HG03039 (cell line): ENCODE measurements around the gene ZNF816.
"Not testable (repeated sequence)": the region's sequence is repeated elsewhere in the genome, so short reads cannot be mapped to it uniquely, and the experiment has no call there.

Source experiments
- ATAC-seq: cut with Tn5 transposase; IDR thresholded peaks from one replicate; pipeline ENCODE4 v1.9.1; 2021; ENCODE audit warnings: mild to moderate bottlenecking, moderate library complexity; ENCODE audit not compliant: unreplicated experiment

ZNF816 gene

DNA sequence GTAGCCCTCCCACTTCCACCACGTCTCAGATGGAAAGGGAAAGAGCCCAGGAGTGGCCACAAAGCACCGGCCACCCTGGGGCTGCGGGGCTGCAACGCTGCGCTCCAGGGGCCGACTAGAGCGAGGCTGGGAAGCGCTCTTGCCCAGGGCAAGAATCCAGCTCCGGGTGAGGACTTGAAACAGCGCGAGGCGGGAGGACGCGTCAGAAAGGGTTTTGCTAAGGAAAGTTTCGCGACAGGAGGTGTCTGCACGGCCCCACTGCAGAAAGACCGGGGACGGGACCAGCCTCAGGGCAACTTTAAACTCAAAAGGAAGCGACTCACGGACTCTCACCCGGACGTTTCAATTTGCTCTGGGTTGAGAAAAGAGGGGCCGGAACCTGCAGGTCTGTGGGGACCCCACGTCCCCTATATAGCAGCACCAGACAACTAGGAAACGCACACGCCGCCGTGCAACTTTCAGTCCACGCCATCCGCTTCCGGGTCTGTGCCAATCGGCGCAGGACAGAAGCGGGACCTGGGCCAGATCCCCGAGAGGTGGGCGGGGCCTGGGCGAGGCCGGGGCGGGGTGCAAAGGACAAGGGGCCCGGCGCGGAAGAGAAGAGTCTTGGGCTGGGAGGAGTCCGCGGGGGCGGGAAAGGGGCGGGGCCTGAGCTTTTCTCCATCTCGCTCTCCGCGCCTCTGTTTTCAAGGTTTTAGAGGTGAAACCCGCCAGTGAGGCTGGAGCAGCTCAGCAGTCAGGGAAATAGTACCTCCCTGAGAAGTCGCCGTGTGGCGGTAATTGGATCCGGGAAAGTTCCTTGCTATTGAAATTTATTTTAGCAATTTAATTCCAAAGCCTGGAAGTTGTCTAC is at the start of gene ZNF816:
Gene ZNF816, minus strand, starts transcription at position 488 of the 853 bp plus-strand sequence. CDS start 6,792 bp downstream, outside the sequence.
- peak; percentile 96 for ATAC-seq

DNA sequence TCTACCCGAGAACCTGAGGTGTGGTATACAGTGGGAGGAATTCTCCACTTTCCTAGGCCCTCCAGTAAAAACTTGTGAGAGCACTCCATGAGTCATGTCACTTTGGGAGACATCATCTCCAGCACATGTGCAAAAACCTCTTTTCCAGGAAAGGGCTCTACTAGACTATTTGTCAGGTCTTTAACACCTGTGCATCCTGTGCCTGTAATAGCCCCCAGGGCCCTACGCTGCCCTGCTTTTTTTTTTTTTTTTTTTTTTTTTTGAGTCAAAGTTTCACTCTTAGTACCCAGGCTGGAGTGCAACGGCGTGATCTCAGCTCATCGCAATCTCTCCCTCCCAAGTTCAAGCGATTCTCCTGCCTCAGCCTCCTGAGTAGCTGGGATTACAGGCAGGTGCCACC is 49.3 kb upstream of the ZNF816 start:
- no peak for ATAC-seq

- no peak for ATAC-seq
These were observed 47.8 kb upstream of the ZNF816 start for GRCh38 chr19:53010494-53010893.

GRCh38 chr19:53008061-53008778 is 45.5 kb upstream of the ZNF816 start:
- no peak for ATAC-seq

- no peak for ATAC-seq
These were observed 44.9 kb upstream of the ZNF816 start for GRCh38 chr19:53007606-53008005.

DNA sequence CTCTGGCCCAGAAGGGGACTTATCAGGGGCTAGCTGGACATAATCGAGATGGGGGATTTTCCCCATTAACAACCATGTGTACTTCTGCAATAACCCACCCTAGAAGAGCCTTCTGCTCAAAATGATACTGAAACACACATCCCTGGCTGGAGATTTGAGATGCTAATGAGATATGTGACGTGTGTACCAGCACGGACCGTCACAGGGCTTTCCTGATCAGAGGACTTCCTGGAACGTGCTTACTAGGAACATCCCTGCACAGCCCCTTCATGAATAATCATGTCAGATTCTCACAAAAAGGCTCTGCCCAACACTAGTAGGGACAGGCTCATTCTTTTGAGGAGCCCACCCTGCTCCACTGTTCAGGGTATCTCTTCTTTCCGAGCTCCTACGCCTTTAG is 44.5 kb upstream of the ZNF816 start:
- ATAC-seq = no peak

DNA sequence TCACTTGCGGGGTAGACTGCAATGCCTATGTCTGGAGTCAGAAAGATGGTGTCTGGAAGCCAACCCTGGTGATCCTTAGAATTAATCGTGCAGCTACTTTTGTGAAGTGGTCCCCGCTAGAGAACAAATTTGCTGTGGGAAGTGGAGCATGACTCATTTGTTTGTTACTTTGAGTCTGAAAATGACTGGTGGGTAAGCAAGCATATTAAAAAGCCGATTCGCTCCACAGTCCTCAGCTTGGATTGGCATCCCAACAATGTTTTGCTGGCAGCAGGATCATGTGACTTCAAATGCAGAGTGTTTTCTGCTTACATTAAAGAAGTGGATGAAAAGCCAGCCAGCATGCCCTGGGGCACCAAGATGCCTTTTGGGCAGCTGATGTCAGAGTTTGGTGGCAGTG is 41.6 kb upstream of the ZNF816 start:
- ATAC-seq = no peak

- ATAC-seq = no peak
These were observed 39.8 kb upstream of the ZNF816 start for GRCh38 chr19:53002479-53002878.

- ATAC-seq = no peak
These were observed 35.3 kb upstream of the ZNF816 start for GRCh38 chr19:52997975-52998374.

DNA sequence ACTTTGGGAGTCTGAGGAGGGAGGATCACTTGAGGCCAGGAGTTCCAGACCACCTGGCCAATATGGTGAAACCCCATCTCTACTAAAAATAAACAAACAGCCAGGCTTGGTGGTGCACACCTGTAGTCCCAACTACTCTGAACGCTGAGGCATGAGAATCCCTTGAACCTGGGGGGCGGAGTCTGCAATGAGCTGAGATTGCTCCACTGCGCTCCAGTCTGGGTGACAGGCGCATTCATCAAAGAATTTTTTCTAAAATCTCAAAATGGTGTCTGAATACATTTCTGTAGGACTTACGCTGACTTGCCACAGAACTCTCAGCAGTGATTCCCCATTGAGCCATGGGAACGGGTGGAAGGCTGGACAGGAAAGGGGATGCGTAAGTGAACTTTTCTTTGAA is 33.0 kb upstream of the ZNF816 start:
- ATAC-seq = no peak

GRCh38 chr19:52993342-52994178 is 30.9 kb upstream of the ZNF816 start:
- no peak for ATAC-seq

DNA sequence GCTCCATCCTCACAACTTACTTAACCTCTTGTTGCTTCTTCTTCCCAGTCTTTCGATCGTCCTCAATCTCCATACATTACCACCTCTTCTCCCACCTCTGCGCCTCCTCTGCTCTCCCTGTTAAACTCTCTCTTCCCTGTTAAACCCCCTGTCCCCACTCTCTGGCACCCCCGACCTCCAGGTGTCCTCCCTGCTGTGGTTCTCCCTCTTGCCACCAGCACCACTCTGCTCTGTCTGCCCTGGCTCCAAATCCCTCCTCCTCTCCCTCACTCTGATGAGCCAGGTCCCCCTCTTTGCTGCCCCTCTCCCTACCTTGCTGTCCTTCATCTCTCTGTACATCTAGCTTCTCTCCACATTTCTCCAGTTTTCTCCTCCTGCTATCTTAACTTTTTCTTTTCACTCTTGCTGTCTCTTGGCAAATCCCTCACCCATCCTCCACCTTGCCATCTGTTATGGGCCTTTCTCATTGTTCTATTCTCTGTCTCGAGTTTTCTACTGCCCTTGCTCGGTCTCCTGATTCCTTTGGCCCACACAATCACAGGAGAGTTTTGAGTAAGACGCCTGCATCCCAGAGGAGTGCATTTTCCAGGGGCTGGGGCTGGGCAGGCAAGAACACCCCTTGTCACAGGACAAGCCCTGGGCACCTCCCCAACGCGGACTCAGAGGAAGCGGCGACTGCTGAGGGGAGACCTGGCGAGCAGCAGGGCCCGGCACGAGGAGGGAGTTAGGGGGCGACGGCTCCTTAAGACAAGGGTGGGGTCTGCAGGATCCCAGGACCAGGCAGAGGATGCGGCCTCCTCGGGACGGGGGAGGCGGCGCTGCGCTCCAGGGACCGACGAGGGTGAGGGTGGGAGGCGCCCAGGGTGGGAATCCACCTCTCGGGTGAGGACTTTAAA is 29.7 kb upstream of the ZNF816 start:
- ATAC-seq = no peak

- no peak for ATAC-seq
These were observed 28.8 kb upstream of the ZNF816 start for GRCh38 chr19:52991484-52991883.

DNA sequence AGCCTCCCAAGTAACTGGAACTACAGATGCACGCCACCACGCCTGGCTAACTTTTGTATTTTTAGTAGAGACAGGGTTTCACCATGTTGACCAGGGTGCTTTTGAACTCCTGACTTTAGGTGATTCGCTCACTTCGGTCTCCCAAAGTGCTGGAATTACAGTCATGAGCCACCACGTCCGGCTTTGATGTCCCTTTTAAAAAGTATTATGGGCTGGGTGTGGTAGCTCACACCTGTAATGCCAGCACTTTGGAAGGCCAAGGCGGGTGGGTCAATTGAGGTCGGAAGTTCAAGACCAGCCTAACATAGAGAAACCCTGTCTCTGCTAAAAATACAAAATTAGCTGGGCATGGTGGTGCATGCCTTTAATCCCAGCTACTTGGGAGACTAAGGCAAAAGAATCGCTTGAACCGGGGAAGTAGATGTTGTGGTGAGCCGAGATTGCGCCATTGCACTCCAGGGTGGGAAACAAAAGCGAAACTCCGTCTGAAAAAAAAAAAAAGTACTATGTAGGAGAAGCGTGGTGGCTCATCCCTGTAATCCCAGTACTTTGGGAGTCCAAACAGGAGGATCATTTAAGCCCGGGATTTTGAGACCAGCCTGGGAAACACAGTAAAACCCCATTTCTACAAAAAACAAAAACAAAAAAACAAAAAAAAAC is 28.2 kb upstream of the ZNF816 start:
- ATAC-seq = no peak

- ATAC-seq = no peak
These were observed 25.8 kb upstream of the ZNF816 start for GRCh38 chr19:52988506-52988905.

DNA sequence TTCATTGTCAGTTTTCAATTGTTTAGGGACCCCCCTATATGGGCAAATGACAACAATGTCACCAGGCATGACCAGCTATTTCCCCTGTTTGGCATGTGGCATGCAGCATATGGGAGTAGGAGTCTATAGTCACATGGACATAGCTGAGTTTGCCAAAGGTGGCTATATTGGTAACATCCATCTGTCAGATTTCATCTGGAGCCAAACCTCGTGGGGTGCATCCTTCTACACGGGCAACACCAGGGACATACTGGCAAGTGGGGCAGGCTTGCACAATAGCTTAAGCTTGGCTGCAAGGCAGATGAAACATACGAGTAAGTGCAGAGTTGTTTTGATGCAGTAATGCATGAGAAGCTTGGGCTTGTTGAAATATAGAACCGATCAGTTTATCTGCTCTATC is 24.5 kb upstream of the ZNF816 start:
- ATAC-seq = no peak

GRCh38 chr19:52983167-52983566 is 20.5 kb upstream of the ZNF816 start:
- ATAC-seq = not testable (repeated sequence)

- no peak for ATAC-seq
These were observed 18.6 kb upstream of the ZNF816 start for GRCh38 chr19:52981329-52981728.

- no peak for ATAC-seq
These were observed 5.1 kb upstream of the ZNF816 start for GRCh38 chr19:52967772-52968171.

GRCh38 chr19:52963247-52963618 is 552 bp upstream of the ZNF816 start:
- peak; percentile 17 for ATAC-seq
